ENCODE measurements around the gene MDH1B. TPM values are rescaled to one million over a fixed set of nuclear protein-coding genes. Genes with fewer than 3 reads are reported as not detected.

Gene MDH1B
- total RNA-seq, 1 experiment from 2014 or later: 1.3 TPM

DNA sequence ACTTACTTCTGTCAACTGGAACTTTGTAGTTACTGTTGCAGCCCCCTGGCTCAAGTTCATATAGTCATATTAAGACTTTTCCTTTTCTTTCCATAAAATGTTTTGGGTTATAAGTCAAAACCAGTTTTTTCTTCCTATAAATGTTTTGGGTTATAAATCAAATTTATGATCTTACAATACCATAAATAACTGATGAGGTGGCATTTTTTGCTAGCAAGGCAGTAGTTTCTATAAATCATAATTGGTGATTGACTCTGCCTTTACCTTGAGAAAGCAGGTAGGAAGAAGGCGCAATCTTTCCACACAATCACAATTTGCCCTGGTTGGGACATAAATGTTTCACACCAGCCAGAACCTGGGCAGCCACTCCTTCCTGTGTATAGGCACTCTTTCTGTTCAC is 41.8 kb downstream of the MDH1B start:
- H3K27me3 Mint-ChIP-seq (ENCODE audit: low read depth): peaks cover 6% of the 10 kb centered on the region; the same call in 1 of the 2 replicates
- Histone ChIP-seq H2BK5ac (ENCODE audit: insufficient read length, low read length) (no peak overlapping the region), H3K4me1 (ENCODE audit: insufficient read depth, low read length) (no peaks in the 10 kb centered on the region), H2BK120ac (ENCODE audit: low read depth, low read length, poor library complexity, severe bottlenecking) (no peak overlapping the region), H2AK5ac (ENCODE audit: insufficient read length, low read length) (no peak overlapping the region), H3K23ac (ENCODE audit: insufficient read length, low read depth, low read length) (no peak overlapping the region), H2BK15ac (ENCODE audit: low read depth, low read length) (no peak overlapping the region), H3K4me2 (ENCODE audit: insufficient read depth, insufficient read length, low read length) (no peak overlapping the region), H4K5ac (ENCODE audit: insufficient read length, low read depth, low read length) (no peak overlapping the region), H3K23me2 (ENCODE audit: insufficient read length, low read depth, low read length, poor library complexity, severe bottlenecking) (no peaks in the 10 kb centered on the region), H3K56ac (ENCODE audit: insufficient read length, low read depth, low read length) (no peak overlapping the region), H4K8ac (replicated peaks; ENCODE audit: insufficient read length, low read depth, low read length) (no peak overlapping the region), H3K14ac (ENCODE audit: insufficient read depth, low read length) (no peak overlapping the region), H3K27ac (ENCODE audit: insufficient read length, low read depth, low read length) (no peak overlapping the region), H4K91ac (ENCODE audit: insufficient read length, low read depth, low read length) (no peak overlapping the region), H3K79me2 (ENCODE audit: insufficient read depth, low read length) (no peaks in the 10 kb centered on the region), H2BK12ac (ENCODE audit: insufficient read length, low read depth, low read length) (no peak overlapping the region), H3K79me1 (ENCODE audit: insufficient read depth, low read depth, low read length, poor library complexity, severe bottlenecking) (no peaks in the 10 kb centered on the region), H3T11ph (ENCODE audit: low read length) (no peak overlapping the region), H3K18ac (ENCODE audit: insufficient read length, low read depth, low read length) (no peak overlapping the region), H2AFZ (ENCODE audit: low read length) (no peak overlapping the region), H3K27me3 (ENCODE audit: insufficient read depth, low read length) (no peaks in the 10 kb centered on the region), H3K4ac (ENCODE audit: low read depth, low read length) (no peak overlapping the region), H2BK20ac (ENCODE audit: low read depth, low read length, poor library complexity, severe bottlenecking) (no peak overlapping the region), H3K9ac (ENCODE audit: extremely low read depth, insufficient read length, low read length) (no peak overlapping the region), H3K9me3 (ENCODE audit: control insufficient read depth, low read depth, low read length) (no peaks in the 10 kb centered on the region), H4K20me1 (ENCODE audit: control insufficient read depth, insufficient read depth, insufficient read length) (no peaks in the 10 kb centered on the region)
- WGBS (ENCODE audit: extremely low coverage, insufficient read length, low lambda C conversion rate): no CpG with 5 or more reads among the region's 1 CpG
- TF ChIP-seq, protein P1, sequence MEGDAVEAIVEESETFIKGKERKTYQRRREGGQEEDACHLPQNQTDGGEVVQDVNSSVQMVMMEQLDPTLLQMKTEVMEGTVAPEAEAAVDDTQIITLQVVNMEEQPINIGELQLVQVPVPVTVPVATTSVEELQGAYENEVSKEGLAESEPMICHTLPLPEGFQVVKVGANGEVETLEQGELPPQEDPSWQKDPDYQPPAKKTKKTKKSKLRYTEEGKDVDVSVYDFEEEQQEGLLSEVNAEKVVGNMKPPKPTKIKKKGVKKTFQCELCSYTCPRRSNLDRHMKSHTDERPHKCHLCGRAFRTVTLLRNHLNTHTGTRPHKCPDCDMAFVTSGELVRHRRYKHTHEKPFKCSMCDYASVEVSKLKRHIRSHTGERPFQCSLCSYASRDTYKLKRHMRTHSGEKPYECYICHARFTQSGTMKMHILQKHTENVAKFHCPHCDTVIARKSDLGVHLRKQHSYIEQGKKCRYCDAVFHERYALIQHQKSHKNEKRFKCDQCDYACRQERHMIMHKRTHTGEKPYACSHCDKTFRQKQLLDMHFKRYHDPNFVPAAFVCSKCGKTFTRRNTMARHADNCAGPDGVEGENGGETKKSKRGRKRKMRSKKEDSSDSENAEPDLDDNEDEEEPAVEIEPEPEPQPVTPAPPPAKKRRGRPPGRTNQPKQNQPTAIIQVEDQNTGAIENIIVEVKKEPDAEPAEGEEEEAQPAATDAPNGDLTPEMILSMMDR (conservative IDR thresholded peaks at IDR 0.05): no peak
- H3K36me3 Mint-ChIP-seq (ENCODE audit: insufficient read depth in 1 of 3, low read depth in 3 of 3): peaks cover 0 to 5% (median 4%) of the 10 kb centered on the region in 3 experiments; a peak in 5 of 7 replicates
- peaks cover 4 to 7% of the 10 kb centered on the region in 2 experiments; a peak in 3 of 5 replicates for H3K9me3 Mint-ChIP-seq
- no peak overlapping the region for H3K27ac Mint-ChIP-seq
- H3K4me1 Mint-ChIP-seq: peaks cover under 1 to 5% of the 10 kb centered on the region in 2 experiments; a peak in 3 of 4 replicates
- DNase-seq: no peak
- H3K4me3 Mint-ChIP-seq: no peak overlapping the region
